Fibroblast of skin of left biceps (primary cell): ENCODE measurements around the gene IRF2BP1.
A peak's percentile ranks its signal among the peaks of the same experiment; 100 is the strongest.

Experiments used
- DNase-seq, 2 experiments: peaks; one replicate each; pipeline ENCODE4 v3.0.0-alpha.2; 2013; ENCODE audit warnings: low read depth in 2 of 2

The IRF2BP1 gene, protein sequence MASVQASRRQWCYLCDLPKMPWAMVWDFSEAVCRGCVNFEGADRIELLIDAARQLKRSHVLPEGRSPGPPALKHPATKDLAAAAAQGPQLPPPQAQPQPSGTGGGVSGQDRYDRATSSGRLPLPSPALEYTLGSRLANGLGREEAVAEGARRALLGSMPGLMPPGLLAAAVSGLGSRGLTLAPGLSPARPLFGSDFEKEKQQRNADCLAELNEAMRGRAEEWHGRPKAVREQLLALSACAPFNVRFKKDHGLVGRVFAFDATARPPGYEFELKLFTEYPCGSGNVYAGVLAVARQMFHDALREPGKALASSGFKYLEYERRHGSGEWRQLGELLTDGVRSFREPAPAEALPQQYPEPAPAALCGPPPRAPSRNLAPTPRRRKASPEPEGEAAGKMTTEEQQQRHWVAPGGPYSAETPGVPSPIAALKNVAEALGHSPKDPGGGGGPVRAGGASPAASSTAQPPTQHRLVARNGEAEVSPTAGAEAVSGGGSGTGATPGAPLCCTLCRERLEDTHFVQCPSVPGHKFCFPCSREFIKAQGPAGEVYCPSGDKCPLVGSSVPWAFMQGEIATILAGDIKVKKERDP

GRCh38 chr19:45885556-45886426, at the start of gene IRF2BP1:
TSS of gene IRF2BP1 (minus strand) at chr19:45886141. CDS start at chr19:45885774, 367 bp downstream.
- DNase-seq, result peak; percentile 73 to 79

DNA sequence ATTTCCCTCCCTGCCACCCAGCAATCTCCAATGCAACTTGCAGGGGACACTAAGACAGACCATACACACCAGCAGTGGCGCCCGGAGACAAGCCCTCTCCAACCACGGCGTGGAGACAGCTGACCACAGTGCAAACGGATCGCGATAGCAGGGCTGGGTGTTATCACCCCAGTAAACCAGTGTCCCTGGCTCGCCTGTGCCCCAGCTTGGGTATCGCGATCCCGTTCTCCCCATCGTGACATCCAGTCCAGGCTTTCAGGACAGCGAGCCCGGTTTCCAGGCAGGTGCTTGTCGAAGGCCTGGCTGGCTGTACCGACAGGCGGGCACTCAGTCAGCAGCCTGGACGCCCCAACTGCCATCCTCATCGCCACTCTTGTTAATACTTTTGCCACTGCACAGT, 49.3 kb upstream of the IRF2BP1 start:
- no peak for DNase-seq

DNA sequence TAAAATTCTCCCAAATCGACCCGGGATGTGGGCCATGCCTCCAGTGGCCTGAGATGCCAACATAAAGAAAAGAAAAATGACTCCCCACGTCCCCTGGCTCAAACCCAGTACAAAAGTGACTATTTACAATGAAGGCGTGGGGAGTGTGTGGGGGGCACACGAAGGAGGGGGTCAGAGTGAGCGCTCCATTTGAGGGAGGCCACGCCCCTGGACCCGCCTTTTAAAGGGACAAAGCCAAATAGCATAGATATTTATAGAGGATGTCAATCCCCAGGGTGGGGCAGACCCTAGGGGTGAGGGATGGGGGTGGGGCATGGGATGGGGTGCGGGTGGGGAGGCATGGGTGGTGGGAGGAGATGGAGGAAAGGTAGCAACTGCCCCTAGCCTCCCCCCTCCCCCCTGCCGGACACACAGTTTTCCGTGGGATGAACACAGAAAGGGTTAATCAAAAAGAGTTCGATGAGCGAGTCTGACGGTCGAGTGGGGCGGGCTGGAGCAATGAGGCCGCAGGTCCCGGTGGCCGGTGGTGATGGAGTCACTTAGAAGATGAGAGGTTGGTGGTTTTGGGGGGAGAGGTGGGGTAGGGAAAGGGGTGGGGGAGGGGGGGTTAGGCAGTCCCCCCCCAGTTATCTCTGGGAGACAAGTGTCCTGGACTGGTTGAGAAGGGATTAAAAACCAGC, 48.8 kb upstream of the IRF2BP1 start:
- DNase-seq, result no peak

- no peak for DNase-seq
Observed at GRCh38 chr19:45933759-45934158, 47.8 kb upstream of the IRF2BP1 start.

DNA sequence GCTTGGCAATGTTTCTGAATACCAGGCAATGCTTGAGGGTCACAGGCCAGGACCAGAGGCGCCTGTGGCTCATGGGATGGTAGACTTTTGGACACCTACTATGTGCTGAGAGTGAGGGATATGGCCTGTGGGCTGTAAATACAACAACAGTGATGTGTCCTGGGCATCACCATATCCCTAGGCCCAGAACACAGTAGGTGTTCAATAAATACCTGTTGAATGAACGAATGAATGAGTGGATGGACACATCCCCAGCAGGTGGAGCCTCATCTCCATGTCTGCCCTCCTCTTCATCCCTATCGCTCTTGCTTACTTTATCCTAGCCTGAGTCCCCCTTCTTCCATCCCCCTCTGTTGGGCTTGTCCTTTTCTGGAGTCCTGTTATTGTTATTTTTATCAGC, 45.1 kb upstream of the IRF2BP1 start:
- DNase-seq, result no peak

DNA sequence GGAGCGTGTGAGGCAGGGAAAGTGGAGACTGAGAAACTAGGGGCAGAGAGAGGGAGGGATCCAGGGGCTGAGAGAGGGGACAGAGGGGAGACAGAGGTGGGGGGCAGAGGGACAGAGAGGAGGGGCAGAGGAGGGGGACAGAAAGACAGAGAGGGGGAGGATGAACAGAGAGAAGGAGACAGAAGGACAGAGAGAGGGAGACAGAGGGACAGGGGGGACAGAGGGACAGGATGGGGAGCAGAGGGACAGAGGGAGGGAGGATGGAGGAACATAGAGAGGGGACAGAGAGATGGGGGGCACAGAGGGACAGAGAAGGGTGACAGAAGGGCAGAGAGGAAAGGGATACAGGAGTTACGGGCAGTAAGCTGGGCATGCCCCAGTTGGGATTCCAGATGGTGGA, 43.3 kb upstream of the IRF2BP1 start:
- DNase-seq, result no peak

DNA sequence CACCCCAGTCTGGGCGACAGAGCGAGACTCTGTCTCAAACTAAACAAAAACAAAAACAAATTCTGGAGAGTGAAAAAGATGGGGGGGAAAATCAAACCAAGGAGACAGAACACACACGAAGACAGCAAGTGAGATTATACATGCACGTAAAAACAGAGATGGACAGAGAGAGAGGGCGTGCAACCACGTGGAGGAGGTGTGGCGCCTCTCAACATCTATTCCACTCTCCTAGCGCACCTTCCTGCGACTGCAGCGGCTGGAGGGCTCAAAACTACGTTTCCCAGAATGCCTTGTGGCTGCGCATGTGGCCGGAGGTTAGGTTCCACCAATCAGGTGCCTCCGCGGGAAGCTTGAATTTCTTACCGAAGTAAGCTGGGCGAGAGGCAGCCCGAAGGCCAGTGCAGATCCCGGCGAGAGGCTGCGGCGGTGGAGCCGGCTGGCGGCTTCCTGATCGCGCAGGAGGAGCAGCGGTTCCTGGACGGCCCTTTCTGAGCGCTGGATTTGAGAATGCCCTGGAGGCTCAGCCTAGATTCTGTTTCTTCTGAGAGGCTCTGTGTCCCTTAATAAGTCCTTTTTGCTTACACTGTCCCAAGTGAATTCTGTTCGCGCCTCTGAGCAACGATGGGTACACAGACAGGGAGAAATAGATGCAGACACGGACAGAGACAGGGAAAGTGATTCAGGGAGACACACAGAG, 41.8 kb upstream of the IRF2BP1 start:
- DNase-seq, result peak; percentile 37 to 44

- DNase-seq, result no peak
Observed at GRCh38 chr19:45924891-45925447, 39.0 kb upstream of the IRF2BP1 start.

- no peak for DNase-seq
Observed at GRCh38 chr19:45922281-45922680, 36.3 kb upstream of the IRF2BP1 start.

- DNase-seq, result no peak
Observed at GRCh38 chr19:45920458-45920857, 34.5 kb upstream of the IRF2BP1 start.

- no peak for DNase-seq
Observed at GRCh38 chr19:45919678-45920077, 33.7 kb upstream of the IRF2BP1 start.

- DNase-seq, result no peak
Observed at GRCh38 chr19:45918721-45919120, 32.8 kb upstream of the IRF2BP1 start.

- DNase-seq, result no peak
Observed at GRCh38 chr19:45917421-45918091, 31.6 kb upstream of the IRF2BP1 start.

DNA sequence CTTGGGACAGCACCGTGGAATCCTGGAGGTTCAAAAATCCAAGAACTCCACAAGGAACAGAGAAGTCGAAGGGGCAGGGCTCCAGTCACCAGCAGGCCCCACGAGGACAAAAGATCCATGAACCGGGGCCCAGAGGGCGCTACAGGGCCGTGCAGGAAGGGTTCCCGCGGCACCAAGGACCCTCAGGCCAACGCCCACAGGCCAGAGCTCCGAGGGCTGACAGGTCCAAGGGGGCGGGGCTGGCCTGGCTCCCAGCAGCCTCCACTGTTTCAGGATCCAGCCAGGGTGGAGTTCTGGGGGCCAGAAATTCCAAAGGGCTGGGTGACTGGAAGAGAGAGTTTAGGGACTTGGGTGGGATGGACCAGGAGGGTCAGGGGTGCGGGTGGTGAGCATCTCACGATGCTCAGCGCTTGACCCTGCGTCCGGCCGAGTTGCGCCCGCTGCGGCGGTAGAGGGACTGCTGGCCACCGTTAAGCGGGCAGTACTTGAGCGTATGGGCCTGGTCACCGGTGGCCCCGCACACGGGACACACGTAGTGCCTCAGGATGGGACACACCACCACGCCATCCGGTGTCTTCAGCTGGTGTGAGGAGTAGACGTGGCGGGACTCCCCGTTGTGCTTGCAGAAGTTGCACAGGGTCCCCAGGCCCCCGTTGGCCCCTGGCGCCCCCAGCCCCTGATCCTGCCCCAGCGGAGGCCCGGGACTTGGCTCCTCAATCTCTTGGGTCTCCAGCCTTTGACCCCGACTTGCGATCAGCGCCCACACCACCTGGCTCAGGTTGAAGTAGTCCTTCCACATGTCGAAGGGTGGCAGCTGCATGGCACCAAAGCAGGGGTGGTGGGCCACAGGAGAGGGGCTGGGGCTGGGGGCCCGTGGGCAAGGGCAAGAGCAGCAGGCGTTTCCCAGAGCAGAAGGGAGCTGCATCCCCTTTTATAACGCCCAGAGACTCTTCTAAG, 28.2 kb upstream of the IRF2BP1 start, which contains the start of gene NANOS2:
NANOS2 (minus strand) TSS at position 905 of the 957 bp plus-strand sequence; CDS start at position 820, 85 bp downstream.
- no peak for DNase-seq

GRCh38 chr19:45911291-45911690, 25.4 kb upstream of the IRF2BP1 start:
- DNase-seq, result no peak

GRCh38 chr19:45908956-45909355, 23.0 kb upstream of the IRF2BP1 start:
- no peak for DNase-seq

GRCh38 chr19:45906221-45906620, 20.3 kb upstream of the IRF2BP1 start:
- DNase-seq, result no peak

- no peak for DNase-seq
Observed at GRCh38 chr19:45905011-45905410, 19.1 kb upstream of the IRF2BP1 start.
